ENCODE measurements around the gene ATAT1. TPM values are rescaled to one million over a fixed set of nuclear protein-coding genes. Genes with fewer than 3 reads are reported as not detected.
A peak's percentile ranks its signal among the peaks of the same experiment; 100 is the strongest.

Gene ATAT1
- total RNA-seq, 1 experiment from 2014 or later = 19.3 TPM

DNA sequence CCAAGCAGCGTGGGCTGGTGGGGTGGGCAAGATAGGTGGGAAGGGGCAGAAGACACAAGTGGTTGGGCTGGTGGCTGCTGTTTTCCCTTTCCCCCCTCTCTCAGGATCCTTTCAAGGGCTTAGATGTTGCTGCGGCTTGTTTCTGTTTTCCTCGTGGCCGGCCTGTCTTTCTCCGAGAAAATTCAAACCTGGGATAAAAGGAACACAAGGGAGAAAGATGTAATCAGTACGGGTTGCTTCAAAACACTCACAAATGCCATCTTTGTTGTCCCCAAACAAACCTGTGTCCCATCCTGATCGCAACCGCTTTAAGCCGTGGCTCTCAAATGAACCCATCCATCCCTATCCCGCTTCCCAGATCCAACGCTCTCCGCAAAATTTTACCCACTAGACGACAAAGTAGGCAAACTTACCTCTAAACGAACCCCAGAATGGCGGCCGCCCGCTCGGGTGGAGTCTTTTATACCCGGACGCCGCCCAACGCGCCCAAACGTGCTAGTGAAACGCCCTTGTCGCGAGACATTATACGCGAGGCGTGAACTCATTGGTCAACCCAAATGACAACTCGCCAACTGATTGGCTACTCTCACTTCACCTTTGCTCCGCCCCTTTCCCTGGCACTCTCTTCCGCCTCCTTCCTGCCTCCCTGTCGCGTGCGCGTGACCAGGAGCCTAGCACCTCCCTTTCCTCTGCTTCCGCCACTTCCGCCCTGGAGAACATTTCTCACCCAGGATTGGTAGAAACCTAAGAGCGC is 9.7 kb upstream of the ATAT1 start, which contains the start of gene PPP1R10 (continued):
- TF ChIP-seq, protein P1, sequence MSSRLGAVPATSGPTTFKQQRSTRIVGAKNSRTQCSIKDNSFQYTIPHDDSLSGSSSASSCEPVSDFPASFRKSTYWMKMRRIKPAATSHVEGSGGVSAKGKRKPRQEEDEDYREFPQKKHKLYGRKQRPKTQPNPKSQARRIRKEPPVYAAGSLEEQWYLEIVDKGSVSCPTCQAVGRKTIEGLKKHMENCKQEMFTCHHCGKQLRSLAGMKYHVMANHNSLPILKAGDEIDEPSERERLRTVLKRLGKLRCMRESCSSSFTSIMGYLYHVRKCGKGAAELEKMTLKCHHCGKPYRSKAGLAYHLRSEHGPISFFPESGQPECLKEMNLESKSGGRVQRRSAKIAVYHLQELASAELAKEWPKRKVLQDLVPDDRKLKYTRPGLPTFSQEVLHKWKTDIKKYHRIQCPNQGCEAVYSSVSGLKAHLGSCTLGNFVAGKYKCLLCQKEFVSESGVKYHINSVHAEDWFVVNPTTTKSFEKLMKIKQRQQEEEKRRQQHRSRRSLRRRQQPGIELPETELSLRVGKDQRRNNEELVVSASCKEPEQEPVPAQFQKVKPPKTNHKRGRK (CRISPR knock-in tag; IDR thresholded peaks at IDR 0.05; ENCODE audit: borderline replicate concordance) = no peak
- TF ChIP-seq, protein P2, sequence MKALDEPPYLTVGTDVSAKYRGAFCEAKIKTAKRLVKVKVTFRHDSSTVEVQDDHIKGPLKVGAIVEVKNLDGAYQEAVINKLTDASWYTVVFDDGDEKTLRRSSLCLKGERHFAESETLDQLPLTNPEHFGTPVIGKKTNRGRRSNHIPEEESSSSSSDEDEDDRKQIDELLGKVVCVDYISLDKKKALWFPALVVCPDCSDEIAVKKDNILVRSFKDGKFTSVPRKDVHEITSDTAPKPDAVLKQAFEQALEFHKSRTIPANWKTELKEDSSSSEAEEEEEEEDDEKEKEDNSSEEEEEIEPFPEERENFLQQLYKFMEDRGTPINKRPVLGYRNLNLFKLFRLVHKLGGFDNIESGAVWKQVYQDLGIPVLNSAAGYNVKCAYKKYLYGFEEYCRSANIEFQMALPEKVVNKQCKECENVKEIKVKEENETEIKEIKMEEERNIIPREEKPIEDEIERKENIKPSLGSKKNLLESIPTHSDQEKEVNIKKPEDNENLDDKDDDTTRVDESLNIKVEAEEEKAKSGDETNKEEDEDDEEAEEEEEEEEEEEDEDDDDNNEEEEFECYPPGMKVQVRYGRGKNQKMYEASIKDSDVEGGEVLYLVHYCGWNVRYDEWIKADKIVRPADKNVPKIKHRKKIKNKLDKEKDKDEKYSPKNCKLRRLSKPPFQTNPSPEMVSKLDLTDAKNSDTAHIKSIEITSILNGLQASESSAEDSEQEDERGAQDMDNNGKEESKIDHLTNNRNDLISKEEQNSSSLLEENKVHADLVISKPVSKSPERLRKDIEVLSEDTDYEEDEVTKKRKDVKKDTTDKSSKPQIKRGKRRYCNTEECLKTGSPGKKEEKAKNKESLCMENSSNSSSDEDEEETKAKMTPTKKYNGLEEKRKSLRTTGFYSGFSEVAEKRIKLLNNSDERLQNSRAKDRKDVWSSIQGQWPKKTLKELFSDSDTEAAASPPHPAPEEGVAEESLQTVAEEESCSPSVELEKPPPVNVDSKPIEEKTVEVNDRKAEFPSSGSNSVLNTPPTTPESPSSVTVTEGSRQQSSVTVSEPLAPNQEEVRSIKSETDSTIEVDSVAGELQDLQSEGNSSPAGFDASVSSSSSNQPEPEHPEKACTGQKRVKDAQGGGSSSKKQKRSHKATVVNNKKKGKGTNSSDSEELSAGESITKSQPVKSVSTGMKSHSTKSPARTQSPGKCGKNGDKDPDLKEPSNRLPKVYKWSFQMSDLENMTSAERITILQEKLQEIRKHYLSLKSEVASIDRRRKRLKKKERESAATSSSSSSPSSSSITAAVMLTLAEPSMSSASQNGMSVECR (CRISPR knock-in tag; IDR thresholded peaks at IDR 0.05; ENCODE audit: borderline replicate concordance) = no peak
- TF ChIP-seq SP1 (CRISPR knock-in tag; conservative IDR thresholded peaks at IDR 0.05) (peak; percentile 91), HMGA2 (CRISPR knock-in tag; IDR thresholded peaks at IDR 0.05) (no peak), ZNF396 (CRISPR knock-in tag; IDR thresholded peaks at IDR 0.05; ENCODE audit: borderline replicate concordance) (no peak), PRRX2 (CRISPR knock-in tag; IDR thresholded peaks at IDR 0.05) (peak; percentile 92), SOX15 (CRISPR knock-in tag; IDR thresholded peaks at IDR 0.05) (0 out of 2 replicates have a peak, but pooled peaks have one; percentile 28), CREM (CRISPR knock-in tag; IDR thresholded peaks at IDR 0.05) (no peak; the same call in 1 of the 2 replicates), MYBL2 (CRISPR knock-in tag; IDR thresholded peaks at IDR 0.05) (peak; percentile 63; the same call in 1 of the 2 replicates), EMX1 (CRISPR knock-in tag; IDR thresholded peaks at IDR 0.05) (peak; percentile 94), TEAD1 (CRISPR knock-in tag; IDR thresholded peaks at IDR 0.05) (no peak)
- TF ChIP-seq, protein P3, sequence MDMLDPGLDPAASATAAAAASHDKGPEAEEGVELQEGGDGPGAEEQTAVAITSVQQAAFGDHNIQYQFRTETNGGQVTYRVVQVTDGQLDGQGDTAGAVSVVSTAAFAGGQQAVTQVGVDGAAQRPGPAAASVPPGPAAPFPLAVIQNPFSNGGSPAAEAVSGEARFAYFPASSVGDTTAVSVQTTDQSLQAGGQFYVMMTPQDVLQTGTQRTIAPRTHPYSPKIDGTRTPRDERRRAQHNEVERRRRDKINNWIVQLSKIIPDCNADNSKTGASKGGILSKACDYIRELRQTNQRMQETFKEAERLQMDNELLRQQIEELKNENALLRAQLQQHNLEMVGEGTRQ (CRISPR knock-in tag; IDR thresholded peaks at IDR 0.05) = peak; percentile 83
- TF ChIP-seq, protein P4, sequence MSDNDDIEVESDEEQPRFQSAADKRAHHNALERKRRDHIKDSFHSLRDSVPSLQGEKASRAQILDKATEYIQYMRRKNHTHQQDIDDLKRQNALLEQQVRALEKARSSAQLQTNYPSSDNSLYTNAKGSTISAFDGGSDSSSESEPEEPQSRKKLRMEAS (CRISPR knock-in tag; IDR thresholded peaks at IDR 0.05) = no peak
- TF ChIP-seq, protein P5, sequence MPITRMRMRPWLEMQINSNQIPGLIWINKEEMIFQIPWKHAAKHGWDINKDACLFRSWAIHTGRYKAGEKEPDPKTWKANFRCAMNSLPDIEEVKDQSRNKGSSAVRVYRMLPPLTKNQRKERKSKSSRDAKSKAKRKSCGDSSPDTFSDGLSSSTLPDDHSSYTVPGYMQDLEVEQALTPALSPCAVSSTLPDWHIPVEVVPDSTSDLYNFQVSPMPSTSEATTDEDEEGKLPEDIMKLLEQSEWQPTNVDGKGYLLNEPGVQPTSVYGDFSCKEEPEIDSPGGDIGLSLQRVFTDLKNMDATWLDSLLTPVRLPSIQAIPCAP (CRISPR knock-in tag; IDR thresholded peaks at IDR 0.05) = no peak
- TF ChIP-seq, protein P6, sequence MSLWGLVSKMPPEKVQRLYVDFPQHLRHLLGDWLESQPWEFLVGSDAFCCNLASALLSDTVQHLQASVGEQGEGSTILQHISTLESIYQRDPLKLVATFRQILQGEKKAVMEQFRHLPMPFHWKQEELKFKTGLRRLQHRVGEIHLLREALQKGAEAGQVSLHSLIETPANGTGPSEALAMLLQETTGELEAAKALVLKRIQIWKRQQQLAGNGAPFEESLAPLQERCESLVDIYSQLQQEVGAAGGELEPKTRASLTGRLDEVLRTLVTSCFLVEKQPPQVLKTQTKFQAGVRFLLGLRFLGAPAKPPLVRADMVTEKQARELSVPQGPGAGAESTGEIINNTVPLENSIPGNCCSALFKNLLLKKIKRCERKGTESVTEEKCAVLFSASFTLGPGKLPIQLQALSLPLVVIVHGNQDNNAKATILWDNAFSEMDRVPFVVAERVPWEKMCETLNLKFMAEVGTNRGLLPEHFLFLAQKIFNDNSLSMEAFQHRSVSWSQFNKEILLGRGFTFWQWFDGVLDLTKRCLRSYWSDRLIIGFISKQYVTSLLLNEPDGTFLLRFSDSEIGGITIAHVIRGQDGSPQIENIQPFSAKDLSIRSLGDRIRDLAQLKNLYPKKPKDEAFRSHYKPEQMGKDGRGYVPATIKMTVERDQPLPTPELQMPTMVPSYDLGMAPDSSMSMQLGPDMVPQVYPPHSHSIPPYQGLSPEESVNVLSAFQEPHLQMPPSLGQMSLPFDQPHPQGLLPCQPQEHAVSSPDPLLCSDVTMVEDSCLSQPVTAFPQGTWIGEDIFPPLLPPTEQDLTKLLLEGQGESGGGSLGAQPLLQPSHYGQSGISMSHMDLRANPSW (CRISPR knock-in tag; conservative IDR thresholded peaks at IDR 0.05; ENCODE audit: low read depth) = no peak
- TF ChIP-seq, protein P7, sequence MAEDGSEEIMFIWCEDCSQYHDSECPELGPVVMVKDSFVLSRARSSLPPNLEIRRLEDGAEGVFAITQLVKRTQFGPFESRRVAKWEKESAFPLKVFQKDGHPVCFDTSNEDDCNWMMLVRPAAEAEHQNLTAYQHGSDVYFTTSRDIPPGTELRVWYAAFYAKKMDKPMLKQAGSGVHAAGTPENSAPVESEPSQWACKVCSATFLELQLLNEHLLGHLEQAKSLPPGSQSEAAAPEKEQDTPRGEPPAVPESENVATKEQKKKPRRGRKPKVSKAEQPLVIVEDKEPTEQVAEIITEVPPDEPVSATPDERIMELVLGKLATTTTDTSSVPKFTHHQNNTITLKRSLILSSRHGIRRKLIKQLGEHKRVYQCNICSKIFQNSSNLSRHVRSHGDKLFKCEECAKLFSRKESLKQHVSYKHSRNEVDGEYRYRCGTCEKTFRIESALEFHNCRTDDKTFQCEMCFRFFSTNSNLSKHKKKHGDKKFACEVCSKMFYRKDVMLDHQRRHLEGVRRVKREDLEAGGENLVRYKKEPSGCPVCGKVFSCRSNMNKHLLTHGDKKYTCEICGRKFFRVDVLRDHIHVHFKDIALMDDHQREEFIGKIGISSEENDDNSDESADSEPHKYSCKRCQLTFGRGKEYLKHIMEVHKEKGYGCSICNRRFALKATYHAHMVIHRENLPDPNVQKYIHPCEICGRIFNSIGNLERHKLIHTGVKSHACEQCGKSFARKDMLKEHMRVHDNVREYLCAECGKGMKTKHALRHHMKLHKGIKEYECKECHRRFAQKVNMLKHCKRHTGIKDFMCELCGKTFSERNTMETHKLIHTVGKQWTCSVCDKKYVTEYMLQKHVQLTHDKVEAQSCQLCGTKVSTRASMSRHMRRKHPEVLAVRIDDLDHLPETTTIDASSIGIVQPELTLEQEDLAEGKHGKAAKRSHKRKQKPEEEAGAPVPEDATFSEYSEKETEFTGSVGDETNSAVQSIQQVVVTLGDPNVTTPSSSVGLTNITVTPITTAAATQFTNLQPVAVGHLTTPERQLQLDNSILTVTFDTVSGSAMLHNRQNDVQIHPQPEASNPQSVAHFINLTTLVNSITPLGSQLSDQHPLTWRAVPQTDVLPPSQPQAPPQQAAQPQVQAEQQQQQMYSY (CRISPR knock-in tag; IDR thresholded peaks at IDR 0.05) = 0 out of 2 replicates have a peak, but pooled peaks have one; percentile 22
- TF ChIP-seq, protein P8, sequence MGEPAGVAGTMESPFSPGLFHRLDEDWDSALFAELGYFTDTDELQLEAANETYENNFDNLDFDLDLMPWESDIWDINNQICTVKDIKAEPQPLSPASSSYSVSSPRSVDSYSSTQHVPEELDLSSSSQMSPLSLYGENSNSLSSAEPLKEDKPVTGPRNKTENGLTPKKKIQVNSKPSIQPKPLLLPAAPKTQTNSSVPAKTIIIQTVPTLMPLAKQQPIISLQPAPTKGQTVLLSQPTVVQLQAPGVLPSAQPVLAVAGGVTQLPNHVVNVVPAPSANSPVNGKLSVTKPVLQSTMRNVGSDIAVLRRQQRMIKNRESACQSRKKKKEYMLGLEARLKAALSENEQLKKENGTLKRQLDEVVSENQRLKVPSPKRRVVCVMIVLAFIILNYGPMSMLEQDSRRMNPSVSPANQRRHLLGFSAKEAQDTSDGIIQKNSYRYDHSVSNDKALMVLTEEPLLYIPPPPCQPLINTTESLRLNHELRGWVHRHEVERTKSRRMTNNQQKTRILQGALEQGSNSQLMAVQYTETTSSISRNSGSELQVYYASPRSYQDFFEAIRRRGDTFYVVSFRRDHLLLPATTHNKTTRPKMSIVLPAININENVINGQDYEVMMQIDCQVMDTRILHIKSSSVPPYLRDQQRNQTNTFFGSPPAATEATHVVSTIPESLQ (CRISPR knock-in tag; IDR thresholded peaks at IDR 0.05) = no peak
- TF ChIP-seq, protein P9, sequence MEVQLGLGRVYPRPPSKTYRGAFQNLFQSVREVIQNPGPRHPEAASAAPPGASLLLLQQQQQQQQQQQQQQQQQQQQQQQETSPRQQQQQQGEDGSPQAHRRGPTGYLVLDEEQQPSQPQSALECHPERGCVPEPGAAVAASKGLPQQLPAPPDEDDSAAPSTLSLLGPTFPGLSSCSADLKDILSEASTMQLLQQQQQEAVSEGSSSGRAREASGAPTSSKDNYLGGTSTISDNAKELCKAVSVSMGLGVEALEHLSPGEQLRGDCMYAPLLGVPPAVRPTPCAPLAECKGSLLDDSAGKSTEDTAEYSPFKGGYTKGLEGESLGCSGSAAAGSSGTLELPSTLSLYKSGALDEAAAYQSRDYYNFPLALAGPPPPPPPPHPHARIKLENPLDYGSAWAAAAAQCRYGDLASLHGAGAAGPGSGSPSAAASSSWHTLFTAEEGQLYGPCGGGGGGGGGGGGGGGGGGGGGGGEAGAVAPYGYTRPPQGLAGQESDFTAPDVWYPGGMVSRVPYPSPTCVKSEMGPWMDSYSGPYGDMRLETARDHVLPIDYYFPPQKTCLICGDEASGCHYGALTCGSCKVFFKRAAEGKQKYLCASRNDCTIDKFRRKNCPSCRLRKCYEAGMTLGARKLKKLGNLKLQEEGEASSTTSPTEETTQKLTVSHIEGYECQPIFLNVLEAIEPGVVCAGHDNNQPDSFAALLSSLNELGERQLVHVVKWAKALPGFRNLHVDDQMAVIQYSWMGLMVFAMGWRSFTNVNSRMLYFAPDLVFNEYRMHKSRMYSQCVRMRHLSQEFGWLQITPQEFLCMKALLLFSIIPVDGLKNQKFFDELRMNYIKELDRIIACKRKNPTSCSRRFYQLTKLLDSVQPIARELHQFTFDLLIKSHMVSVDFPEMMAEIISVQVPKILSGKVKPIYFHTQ (CRISPR knock-in tag; IDR thresholded peaks at IDR 0.05) = peak; percentile 97

All from WTC11 (cell line).